Hippocampal formation (tissue), 2 donors: ENCODE measurements around the gene PRSS16.
"Not testable (repeated sequence)": the region's sequence is repeated elsewhere in the genome, so short reads cannot be mapped to it uniquely, and the experiment has no call there.

Experiments used
- DNase-seq, 2 donors: peaks; one replicate each; lab custom pipeline; 2025; lab: John Stamatoyannopoulos, UW

PRSS16 gene

GRCh38 chr6:27242589-27243265, 4.8 kb upstream of the PRSS16 start:
- no peak for DNase-seq

GRCh38 chr6:27248783-27249182, 1.3 kb downstream of the PRSS16 start:
- DNase-seq, result no peak

DNA sequence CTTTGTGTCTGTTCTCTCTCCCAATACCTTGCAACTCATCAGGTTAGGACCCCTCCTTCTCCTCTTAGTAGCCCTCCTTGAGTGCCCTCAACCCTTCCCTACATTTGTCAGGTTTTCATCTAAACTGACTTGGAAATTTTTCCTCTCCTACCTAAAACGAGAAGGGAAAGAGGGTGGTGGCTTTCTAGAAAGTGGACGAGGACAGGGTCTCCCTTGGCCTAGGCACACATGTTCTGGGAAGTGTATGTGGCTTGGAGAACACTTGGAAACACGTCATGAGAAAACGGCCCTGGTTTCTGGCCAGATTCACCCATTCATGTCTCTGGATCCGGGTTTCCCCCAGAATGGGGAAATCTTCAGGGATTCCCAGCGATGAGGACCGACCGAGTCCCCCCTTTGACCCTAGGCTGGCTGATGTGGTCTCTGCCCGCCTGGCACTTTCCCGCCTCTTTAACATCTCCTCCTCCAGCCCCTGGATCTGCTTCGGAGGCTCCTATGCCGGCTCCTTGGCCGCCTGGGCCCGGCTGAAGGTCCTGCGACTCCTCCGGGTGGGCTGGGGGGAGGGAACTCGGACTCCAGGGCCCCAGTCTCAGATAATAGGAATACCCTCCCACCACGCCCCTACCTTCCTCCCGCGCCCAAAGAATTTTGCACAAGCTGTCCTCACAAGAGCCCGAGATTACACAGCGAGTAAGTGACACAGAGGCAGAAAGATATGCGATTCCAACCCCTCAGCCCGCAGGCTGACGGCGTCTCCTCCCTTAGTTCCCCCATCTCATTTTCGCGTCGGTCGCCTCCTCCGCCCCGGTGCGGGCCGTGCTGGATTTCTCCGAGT, 3.0 kb downstream of the PRSS16 start:
- DNase-seq, result no peak

DNA sequence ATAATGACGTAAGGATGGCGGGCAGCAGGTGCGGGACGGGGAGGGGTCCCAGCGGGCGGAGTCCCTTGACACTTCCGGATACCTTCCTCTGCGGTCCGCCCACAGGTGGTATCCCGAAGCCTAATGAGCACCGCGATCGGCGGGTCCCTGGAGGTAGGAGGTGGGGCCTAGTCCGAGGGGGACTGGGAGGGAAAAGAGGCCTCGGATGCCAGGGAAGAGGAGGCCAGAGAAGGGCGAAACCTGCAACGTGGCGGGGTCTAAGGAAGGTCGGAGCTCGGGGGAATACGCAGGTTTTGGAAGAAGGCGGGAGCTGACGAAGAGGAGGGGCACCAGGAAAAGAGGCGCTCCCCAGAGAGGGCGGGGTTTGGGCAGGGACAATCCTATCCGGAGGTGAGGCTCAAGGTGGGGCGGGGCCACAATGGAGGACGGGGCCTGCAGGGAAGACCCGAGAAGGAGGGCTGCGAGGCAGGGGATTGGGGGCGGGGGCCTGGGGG, 3.7 kb downstream of the PRSS16 start:
- peak in 1 of 2 donors; percentile 32 for DNase-seq

DNA sequence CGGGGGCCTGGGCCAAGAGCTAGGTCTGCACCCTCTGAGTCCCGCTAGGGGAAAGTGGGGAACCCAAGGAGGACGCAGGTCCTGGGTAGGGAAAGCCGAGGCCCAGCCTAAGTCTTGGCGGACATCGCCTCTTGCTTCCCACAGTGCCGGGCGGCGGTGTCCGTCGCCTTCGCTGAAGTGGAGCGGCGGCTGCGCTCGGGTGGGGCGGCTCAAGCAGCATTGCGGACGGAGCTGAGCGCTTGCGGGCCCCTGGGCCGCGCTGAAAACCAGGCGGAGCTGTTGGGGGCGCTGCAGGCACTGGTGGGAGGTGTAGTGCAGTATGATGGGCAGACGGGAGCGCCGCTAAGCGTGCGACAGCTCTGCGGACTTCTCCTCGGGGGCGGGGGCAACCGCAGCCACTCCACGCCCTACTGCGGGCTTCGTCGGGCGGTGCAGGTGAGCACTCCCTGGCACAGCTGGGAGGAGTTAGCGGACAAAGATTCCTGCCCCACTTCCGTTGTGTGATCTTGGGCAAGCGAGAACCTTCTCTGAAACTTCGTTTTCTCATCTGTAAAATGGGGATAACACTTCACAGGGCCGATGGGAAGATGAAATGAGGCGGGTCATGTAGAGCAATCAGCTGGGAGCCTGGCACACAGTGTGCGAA, 4.2 kb downstream of the PRSS16 start:
- peak in 1 of 2 donors; percentile 32 for DNase-seq

GRCh38 chr6:27254566-27254965, 7.1 kb downstream of the PRSS16 start:
- DNase-seq, result no peak

DNA sequence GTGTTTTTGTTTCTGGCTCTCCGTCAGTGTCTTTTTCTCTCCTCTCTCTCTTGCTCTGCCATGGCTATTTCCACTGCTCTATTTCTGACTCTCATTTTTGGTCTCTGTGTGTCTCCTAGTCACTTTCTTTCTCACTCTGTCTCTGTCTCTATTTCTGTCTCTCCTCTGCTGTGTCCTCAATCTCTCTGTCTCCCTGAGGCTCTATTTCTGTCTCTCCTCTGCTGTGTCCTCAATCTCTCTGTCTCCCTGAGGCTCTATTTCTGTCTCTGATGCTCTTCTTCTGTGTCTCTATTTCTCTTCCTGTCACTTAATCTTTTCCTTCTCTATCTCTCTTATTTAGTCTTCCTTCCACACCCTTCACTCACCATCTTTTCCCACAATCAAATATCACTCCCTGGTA, 8.4 kb downstream of the PRSS16 start:
- DNase-seq, result no peak

- no peak for DNase-seq
These were observed 12.9 kb downstream of the PRSS16 start for GRCh38 chr6:27260369-27260768.

- DNase-seq, result no peak
These were observed 13.4 kb downstream of the PRSS16 start for GRCh38 chr6:27260836-27261375.

DNA sequence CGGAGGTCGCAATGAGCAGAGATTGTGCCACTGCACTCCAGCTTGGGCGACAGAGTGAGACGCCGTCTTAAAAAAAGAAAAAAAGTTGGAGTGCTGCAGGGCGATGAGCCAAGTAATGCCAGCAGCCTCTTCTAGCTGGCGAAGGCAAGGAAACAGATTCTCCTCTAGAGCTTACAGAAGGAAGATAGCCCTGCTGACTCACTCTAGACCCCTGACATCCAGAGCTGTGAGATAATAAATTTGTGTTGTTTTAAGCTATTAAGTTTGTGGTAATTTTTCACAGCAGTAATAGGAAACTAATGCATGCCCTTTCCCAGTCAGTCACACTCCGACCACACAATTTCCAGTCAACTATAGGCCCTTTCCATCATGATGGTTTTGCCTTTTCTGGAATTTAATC, 16.4 kb downstream of the PRSS16 start:
- DNase-seq, result no peak

- DNase-seq, result not testable (repeated sequence)
These were observed 19.5 kb downstream of the PRSS16 start for GRCh38 chr6:27267003-27267402.

GRCh38 chr6:27267857-27268434, 20.4 kb downstream of the PRSS16 start:
- DNase-seq, result no peak

GRCh38 chr6:27268803-27269202, 21.3 kb downstream of the PRSS16 start:
- no peak for DNase-seq

- DNase-seq, result no peak
These were observed 26.3 kb downstream of the PRSS16 start for GRCh38 chr6:27273783-27274182.

DNA sequence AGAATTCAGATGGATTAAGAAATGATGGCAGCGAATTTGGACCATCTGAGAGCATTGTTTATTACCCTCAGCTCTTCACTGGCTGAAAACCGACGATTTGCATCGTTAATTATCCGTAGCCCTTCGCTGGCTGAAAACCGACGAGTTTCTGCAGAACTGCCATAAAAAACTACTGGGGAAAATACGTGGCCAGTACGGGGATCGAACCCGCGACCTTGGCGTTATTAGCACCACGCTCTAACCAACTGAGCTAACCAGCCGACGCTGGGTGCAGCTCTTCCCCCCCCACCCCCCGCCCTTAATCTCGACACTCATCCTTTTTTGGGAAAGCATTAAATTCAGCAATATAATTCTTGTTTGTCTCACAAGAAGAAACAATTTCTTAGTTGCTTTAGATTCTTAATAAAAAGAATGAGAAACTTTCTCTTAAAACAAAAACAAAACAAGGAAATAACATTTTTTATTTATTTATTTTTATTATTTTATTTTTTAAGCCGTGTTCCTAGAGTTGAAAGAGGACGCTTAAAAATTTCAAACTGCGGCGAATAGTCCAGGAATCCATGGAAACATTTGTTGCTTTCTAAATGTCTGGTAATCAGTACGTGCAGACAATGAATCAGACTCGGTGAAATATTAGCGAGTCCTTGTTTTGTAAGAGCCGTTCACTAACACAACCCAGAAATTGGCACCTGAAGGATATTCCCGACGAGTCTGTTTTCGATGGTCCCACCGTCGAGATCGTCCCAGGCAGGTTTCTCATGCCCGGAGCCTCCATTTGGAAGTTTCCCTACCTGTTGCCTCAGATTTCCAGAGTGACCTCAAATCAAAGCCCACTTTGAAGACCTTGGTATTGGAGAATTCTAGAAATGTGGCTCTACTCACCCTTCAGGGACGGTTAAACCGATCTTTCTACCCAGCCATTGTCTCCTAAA, 27.8 kb downstream of the PRSS16 start:
- no peak for DNase-seq

- no peak for DNase-seq
These were observed 32.1 kb downstream of the PRSS16 start for GRCh38 chr6:27279513-27280063.

GRCh38 chr6:27280064-27280539, 32.6 kb downstream of the PRSS16 start:
- no peak for DNase-seq

DNA sequence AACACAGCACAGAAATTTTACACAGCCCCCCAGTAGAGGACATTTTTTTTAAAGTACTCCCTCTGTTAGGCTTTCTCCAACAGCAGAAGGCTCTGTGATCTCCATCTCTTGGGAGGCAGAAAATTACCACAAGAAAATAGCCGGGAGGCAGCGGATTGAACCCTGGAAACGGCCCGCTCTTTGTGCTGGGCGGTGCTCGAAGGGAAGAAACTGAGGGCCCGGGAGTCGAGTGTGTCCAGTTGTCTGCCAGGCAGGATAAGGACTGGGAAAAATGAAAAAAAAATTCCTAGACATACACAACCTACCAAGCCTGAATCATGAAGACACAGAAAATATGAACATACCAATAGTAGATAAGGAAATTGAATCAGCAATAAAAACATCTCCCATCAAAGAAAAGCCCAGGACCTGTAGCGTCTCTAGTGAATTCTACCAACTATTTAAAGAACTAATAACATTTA, 33.1 kb downstream of the PRSS16 start:
- no peak for DNase-seq

- DNase-seq, result no peak
These were observed 33.6 kb downstream of the PRSS16 start for GRCh38 chr6:27281105-27281539.

GRCh38 chr6:27281569-27281968, 34.1 kb downstream of the PRSS16 start:
- no peak for DNase-seq
